SH-SY5Y (cell line): ENCODE measurements around the gene PARP15.

ENCODE experiments used
- GATA2 ChIP-seq: IDR thresholded peaks from 2 replicates; pipeline ENCODE4 v1.6.1; 2011; ENCODE audit warnings: mild to moderate bottlenecking, low read depth, low read length
- GATA3 ChIP-seq: IDR thresholded peaks from 2 replicates; pipeline ENCODE4 v1.6.1; 2011; ENCODE audit warnings: low read depth, mild to moderate bottlenecking, low read length, moderate library complexity

GRCh38 chr3:122627301-122627700, 49.9 kb downstream of the PARP15 start:
- TF ChIP-seq GATA3 (no peak), GATA2 (no peak)
